Activated CD4-positive, alpha-beta T cell treated with anti-CD3 and anti-CD28 coated beads, Interleukin-2, Interleukin-6, amounts not matched to agents 100 ng/mL and 50 ng/mL, durations not matched to agents 16 hours and 8 hours (primary cell): ENCODE data around the gene HSPA12A.

Experiments used
- DNase-seq: peaks from one replicate; pipeline ENCODE4 v3.0.0-alpha.2; 2020

Gene HSPA12A

GRCh38 chr10:116663342-116663741 is 79.0 kb downstream of the HSPA12A start:
- no peak for DNase-seq

GRCh38 chr10:116660860-116661259 is 81.5 kb downstream of the HSPA12A start:
- DNase-seq: no peak

- no peak for DNase-seq
Measured at GRCh38 chr10:116659049-116659670, 83.2 kb downstream of the HSPA12A start.

GRCh38 chr10:116657863-116658551 is 84.4 kb downstream of the HSPA12A start:
- DNase-seq: no peak

GRCh38 chr10:116656044-116656443 is 86.3 kb downstream of the HSPA12A start:
- DNase-seq: no peak

- DNase-seq: no peak
Measured at GRCh38 chr10:116655568-116655967, 86.8 kb downstream of the HSPA12A start.

- DNase-seq: no peak
Measured at GRCh38 chr10:116654816-116655215, 87.5 kb downstream of the HSPA12A start.

GRCh38 chr10:116653885-116654284 is 88.5 kb downstream of the HSPA12A start:
- DNase-seq: no peak

- no peak for DNase-seq
Measured at GRCh38 chr10:116648903-116649302, 93.5 kb downstream of the HSPA12A start.

GRCh38 chr10:116646502-116646901 is 95.9 kb downstream of the HSPA12A start:
- DNase-seq: no peak

GRCh38 chr10:116637830-116638229 is 104.5 kb downstream of the HSPA12A start:
- no peak for DNase-seq

- no peak for DNase-seq
Measured at GRCh38 chr10:116636976-116637375, 105.4 kb downstream of the HSPA12A start.

- DNase-seq: no peak
Measured at GRCh38 chr10:116636385-116636784, 106.0 kb downstream of the HSPA12A start.

- no peak for DNase-seq
Measured at GRCh38 chr10:116634126-116634975, 108.0 kb downstream of the HSPA12A start.

GRCh38 chr10:116633216-116633600 is 109.2 kb downstream of the HSPA12A start:
- no peak for DNase-seq

GRCh38 chr10:116632596-116633215 is 109.7 kb downstream of the HSPA12A start:
- no peak for DNase-seq

- DNase-seq: no peak
Measured at GRCh38 chr10:116631871-116632295, 110.5 kb downstream of the HSPA12A start.

GRCh38 chr10:116630020-116630419 is 112.3 kb downstream of the HSPA12A start:
- no peak for DNase-seq

- no peak for DNase-seq
Measured at GRCh38 chr10:116629340-116629739, 113.0 kb downstream of the HSPA12A start.

- DNase-seq: no peak
Measured at GRCh38 chr10:116627386-116627933, 114.9 kb downstream of the HSPA12A start.

GRCh38 chr10:116626815-116627214 is 115.6 kb downstream of the HSPA12A start:
- no peak for DNase-seq

GRCh38 chr10:116625845-116626244 is 116.5 kb downstream of the HSPA12A start:
- no peak for DNase-seq
